ENCODE data around the gene PMVK. TPM values are rescaled to one million over a fixed set of nuclear protein-coding genes. Genes with fewer than 3 reads are reported as not detected.
A peak's percentile ranks its signal among the peaks of the same experiment; 100 is the strongest.

PMVK gene
- total and polyA plus RNA-seq, 2 of the 8 experiments (the other 6 are each of a cell fraction or from before 2014, with no cell fraction given): 23.8 to 26.5 TPM

DNA sequence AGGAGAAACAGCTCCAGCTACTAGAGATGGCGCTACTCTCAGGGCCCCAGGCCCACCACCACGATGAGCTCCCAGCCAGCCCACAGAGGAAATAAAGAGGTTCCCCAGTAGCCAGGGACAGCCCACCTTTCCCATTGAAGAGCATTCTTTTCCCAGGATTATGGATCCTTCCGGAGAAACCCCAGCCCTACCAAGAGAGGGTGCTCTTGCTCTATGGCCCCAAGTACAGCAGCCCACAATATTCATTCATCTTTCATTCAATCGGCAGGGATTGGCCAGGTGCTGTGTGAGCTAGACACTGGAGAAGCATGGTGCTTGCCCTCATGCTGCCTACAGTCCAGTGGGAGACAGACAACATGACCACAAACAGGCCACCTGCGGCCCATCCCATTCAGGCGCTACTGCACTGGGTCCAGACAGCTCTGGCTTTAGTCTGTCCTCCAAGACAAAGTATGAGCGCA is 29.9 kb downstream of the PMVK start (continued):
- TF ChIP-seq, protein P1, sequence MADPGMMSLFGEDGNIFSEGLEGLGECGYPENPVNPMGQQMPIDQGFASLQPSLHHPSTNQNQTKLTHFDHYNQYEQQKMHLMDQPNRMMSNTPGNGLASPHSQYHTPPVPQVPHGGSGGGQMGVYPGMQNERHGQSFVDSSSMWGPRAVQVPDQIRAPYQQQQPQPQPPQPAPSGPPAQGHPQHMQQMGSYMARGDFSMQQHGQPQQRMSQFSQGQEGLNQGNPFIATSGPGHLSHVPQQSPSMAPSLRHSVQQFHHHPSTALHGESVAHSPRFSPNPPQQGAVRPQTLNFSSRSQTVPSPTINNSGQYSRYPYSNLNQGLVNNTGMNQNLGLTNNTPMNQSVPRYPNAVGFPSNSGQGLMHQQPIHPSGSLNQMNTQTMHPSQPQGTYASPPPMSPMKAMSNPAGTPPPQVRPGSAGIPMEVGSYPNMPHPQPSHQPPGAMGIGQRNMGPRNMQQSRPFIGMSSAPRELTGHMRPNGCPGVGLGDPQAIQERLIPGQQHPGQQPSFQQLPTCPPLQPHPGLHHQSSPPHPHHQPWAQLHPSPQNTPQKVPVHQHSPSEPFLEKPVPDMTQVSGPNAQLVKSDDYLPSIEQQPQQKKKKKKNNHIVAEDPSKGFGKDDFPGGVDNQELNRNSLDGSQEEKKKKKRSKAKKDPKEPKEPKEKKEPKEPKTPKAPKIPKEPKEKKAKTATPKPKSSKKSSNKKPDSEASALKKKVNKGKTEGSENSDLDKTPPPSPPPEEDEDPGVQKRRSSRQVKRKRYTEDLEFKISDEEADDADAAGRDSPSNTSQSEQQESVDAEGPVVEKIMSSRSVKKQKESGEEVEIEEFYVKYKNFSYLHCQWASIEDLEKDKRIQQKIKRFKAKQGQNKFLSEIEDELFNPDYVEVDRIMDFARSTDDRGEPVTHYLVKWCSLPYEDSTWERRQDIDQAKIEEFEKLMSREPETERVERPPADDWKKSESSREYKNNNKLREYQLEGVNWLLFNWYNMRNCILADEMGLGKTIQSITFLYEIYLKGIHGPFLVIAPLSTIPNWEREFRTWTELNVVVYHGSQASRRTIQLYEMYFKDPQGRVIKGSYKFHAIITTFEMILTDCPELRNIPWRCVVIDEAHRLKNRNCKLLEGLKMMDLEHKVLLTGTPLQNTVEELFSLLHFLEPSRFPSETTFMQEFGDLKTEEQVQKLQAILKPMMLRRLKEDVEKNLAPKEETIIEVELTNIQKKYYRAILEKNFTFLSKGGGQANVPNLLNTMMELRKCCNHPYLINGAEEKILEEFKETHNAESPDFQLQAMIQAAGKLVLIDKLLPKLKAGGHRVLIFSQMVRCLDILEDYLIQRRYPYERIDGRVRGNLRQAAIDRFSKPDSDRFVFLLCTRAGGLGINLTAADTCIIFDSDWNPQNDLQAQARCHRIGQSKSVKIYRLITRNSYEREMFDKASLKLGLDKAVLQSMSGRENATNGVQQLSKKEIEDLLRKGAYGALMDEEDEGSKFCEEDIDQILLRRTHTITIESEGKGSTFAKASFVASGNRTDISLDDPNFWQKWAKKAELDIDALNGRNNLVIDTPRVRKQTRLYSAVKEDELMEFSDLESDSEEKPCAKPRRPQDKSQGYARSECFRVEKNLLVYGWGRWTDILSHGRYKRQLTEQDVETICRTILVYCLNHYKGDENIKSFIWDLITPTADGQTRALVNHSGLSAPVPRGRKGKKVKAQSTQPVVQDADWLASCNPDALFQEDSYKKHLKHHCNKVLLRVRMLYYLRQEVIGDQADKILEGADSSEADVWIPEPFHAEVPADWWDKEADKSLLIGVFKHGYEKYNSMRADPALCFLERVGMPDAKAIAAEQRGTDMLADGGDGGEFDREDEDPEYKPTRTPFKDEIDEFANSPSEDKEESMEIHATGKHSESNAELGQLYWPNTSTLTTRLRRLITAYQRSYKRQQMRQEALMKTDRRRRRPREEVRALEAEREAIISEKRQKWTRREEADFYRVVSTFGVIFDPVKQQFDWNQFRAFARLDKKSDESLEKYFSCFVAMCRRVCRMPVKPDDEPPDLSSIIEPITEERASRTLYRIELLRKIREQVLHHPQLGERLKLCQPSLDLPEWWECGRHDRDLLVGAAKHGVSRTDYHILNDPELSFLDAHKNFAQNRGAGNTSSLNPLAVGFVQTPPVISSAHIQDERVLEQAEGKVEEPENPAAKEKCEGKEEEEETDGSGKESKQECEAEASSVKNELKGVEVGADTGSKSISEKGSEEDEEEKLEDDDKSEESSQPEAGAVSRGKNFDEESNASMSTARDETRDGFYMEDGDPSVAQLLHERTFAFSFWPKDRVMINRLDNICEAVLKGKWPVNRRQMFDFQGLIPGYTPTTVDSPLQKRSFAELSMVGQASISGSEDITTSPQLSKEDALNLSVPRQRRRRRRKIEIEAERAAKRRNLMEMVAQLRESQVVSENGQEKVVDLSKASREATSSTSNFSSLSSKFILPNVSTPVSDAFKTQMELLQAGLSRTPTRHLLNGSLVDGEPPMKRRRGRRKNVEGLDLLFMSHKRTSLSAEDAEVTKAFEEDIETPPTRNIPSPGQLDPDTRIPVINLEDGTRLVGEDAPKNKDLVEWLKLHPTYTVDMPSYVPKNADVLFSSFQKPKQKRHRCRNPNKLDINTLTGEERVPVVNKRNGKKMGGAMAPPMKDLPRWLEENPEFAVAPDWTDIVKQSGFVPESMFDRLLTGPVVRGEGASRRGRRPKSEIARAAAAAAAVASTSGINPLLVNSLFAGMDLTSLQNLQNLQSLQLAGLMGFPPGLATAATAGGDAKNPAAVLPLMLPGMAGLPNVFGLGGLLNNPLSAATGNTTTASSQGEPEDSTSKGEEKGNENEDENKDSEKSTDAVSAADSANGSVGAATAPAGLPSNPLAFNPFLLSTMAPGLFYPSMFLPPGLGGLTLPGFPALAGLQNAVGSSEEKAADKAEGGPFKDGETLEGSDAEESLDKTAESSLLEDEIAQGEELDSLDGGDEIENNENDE (IDR thresholded peaks at IDR 0.05; ENCODE audit: insufficient replicate concordance, low read length): no peak
- TF ChIP-seq CBX8 (IDR thresholded peaks at IDR 0.05; ENCODE audit: borderline replicate concordance, low read depth, low read length) (no peak), RBBP5 (IDR thresholded peaks at IDR 0.05; ENCODE audit: borderline replicate concordance, low read depth, low read length) (no peak), KDM4A (IDR thresholded peaks at IDR 0.05; ENCODE audit: low read depth, low read length, severe bottlenecking) (no peak), SP4 (IDR thresholded peaks at IDR 0.05; ENCODE audit: low read length) (no peak), RAD21 (IDR thresholded peaks at IDR 0.05 in 1 of 2, conservative IDR thresholded peaks at IDR 0.05 in 1 of 2; ENCODE audit: low read depth in 2 of 2, low read length in 2 of 2) (peak; percentile 68 to 74), TCF12 (IDR thresholded peaks at IDR 0.05; ENCODE audit: low read depth, low read length) (no peak)
- TF ChIP-seq, protein P2, sequence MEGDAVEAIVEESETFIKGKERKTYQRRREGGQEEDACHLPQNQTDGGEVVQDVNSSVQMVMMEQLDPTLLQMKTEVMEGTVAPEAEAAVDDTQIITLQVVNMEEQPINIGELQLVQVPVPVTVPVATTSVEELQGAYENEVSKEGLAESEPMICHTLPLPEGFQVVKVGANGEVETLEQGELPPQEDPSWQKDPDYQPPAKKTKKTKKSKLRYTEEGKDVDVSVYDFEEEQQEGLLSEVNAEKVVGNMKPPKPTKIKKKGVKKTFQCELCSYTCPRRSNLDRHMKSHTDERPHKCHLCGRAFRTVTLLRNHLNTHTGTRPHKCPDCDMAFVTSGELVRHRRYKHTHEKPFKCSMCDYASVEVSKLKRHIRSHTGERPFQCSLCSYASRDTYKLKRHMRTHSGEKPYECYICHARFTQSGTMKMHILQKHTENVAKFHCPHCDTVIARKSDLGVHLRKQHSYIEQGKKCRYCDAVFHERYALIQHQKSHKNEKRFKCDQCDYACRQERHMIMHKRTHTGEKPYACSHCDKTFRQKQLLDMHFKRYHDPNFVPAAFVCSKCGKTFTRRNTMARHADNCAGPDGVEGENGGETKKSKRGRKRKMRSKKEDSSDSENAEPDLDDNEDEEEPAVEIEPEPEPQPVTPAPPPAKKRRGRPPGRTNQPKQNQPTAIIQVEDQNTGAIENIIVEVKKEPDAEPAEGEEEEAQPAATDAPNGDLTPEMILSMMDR (IDR thresholded peaks at IDR 0.05; ENCODE audit: control extremely low read depth in 1 of 3, insufficient read depth in 1 of 3, low read depth in 1 of 3, low read length in 3 of 3): peak; percentile 22 to 55 (median 52)

All from H1 (cell line).